C4-2B (cell line): ENCODE measurements around the gene DUSP6.

Experiments used
- ZFX ChIP-seq: fragments of 450-650 bp; IDR thresholded peaks from 2 replicates; pipeline ENCODE4 v1.6.1; 2017
- TF ChIP-seq, protein P1 (sequence below): fragments of 450-650 bp; conservative IDR thresholded peaks from 2 replicates; pipeline ENCODE4 v1.5.1; 2017; ENCODE audit warnings: mild to moderate bottlenecking

GRCh38 chr12:89372584-89373370 is 20.5 kb upstream of the DUSP6 start:
- TF ChIP-seq, protein P1, sequence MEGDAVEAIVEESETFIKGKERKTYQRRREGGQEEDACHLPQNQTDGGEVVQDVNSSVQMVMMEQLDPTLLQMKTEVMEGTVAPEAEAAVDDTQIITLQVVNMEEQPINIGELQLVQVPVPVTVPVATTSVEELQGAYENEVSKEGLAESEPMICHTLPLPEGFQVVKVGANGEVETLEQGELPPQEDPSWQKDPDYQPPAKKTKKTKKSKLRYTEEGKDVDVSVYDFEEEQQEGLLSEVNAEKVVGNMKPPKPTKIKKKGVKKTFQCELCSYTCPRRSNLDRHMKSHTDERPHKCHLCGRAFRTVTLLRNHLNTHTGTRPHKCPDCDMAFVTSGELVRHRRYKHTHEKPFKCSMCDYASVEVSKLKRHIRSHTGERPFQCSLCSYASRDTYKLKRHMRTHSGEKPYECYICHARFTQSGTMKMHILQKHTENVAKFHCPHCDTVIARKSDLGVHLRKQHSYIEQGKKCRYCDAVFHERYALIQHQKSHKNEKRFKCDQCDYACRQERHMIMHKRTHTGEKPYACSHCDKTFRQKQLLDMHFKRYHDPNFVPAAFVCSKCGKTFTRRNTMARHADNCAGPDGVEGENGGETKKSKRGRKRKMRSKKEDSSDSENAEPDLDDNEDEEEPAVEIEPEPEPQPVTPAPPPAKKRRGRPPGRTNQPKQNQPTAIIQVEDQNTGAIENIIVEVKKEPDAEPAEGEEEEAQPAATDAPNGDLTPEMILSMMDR, result no peak
- no peak for TF ChIP-seq ZFX
